GM23338 (cell line): ENCODE measurements around the gene ACTG1. TPM values are rescaled to one million over a fixed set of nuclear protein-coding genes. Genes with fewer than 3 reads are reported as not detected.

ENCODE experiments used
- ATAC-seq: fragments of 200-7000 bp; cut with Tn5 transposase; 3 replicates; pipeline ENCODE4 v1.9.1; 2020
- DNase-seq: peaks from one replicate; pipeline ENCODE4 v3.0.0-alpha.2; 2015; ENCODE audit warnings: low spot score
- H2AFZ ChIP-seq: fragments of 200-600 bp; sonication (generic); 2 replicates; pipeline ENCODE4 v1.8.0; 2016; ENCODE audit warnings: antibody characterized with exemption, mild to moderate bottlenecking, moderate library complexity
- H3F3A ChIP-seq: fragments of 200-600 bp; sonication (generic); replicated peaks from 2 replicates; pipeline ENCODE4 v1.8.0; 2017; ENCODE audit warnings: antibody characterized with exemption, mixed run types, low read depth
- H3K27ac ChIP-seq: fragments of 200-600 bp; sonication (generic); 2 replicates; pipeline ENCODE4 v1.6.1; 2016; ENCODE audit warnings: low read depth
- H3K27me3 ChIP-seq: fragments of 200-600 bp; sonication (generic); 2 replicates; pipeline ENCODE4 v1.8.0; 2016; ENCODE audit warnings: mild to moderate bottlenecking, mixed run types, moderate library complexity; ENCODE audit not compliant: insufficient read depth
- H3K36me3 ChIP-seq: fragments of 200-600 bp; sonication (generic); 2 replicates; pipeline ENCODE4 v1.8.0; 2016; ENCODE audit warnings: mild to moderate bottlenecking; ENCODE audit not compliant: insufficient read depth
- H3K4me1 ChIP-seq: fragments of 200-600 bp; sonication (generic); 2 replicates; pipeline ENCODE4 v1.8.0; 2016; ENCODE audit warnings: mild to moderate bottlenecking, moderate library complexity; ENCODE audit not compliant: insufficient read depth
- H3K4me2 ChIP-seq: fragments of 200-600 bp; sonication (generic); 2 replicates; pipeline ENCODE4 v1.7.1; 2017; ENCODE audit warnings: mixed run types
- H3K4me3 ChIP-seq: fragments of 200-600 bp; sonication (generic); 2 replicates; pipeline ENCODE4 v1.6.1; 2016; ENCODE audit warnings: mixed run types
- H3K79me2 ChIP-seq: fragments of 200-600 bp; sonication (generic); replicated peaks from 2 replicates; pipeline ENCODE4 v1.8.0; 2017; ENCODE audit warnings: mild to moderate bottlenecking; ENCODE audit not compliant: insufficient read depth
- H3K9me2 ChIP-seq: fragments of 200-600 bp; sonication (generic); 2 replicates; pipeline ENCODE4 v1.8.0; 2017; ENCODE audit not compliant: insufficient read depth
- H4K20me1 ChIP-seq: fragments of 200-600 bp; sonication (generic); replicated peaks from 2 replicates; pipeline ENCODE4 v1.8.0; 2017; ENCODE audit warnings: mild to moderate bottlenecking; ENCODE audit not compliant: insufficient read depth
- H3K27ac Mint-ChIP-seq: 2 replicates; pipeline ENCODE4 v1.8.0; 2020; ENCODE audit warnings: inconsistent platforms, mild to moderate bottlenecking, moderate library complexity, mixed read lengths
- H3K27me3 Mint-ChIP-seq: 3 replicates; pipeline ENCODE4 v1.8.0; 2022; ENCODE audit warnings: low read depth, mild to moderate bottlenecking, moderate library complexity, mixed read lengths, inconsistent platforms; ENCODE audit not compliant: insufficient read depth, poor library complexity
- H3K36me3 Mint-ChIP-seq: 3 replicates; pipeline ENCODE4 v1.8.0; 2021; ENCODE audit warnings: low read depth, mild to moderate bottlenecking, inconsistent platforms, moderate library complexity, mixed read lengths
- H3K4me1 Mint-ChIP-seq: 3 replicates; pipeline ENCODE4 v1.8.0; 2020; ENCODE audit warnings: mild to moderate bottlenecking, inconsistent platforms, mixed read lengths
- H3K4me3 Mint-ChIP-seq: 3 replicates; pipeline ENCODE4 v1.8.0; 2021; ENCODE audit warnings: moderate library complexity, mild to moderate bottlenecking, inconsistent platforms, mixed read lengths
- H3K9me3 Mint-ChIP-seq: 3 replicates; pipeline ENCODE4 v1.8.0; 2020; ENCODE audit warnings: moderate library complexity, mild to moderate bottlenecking, inconsistent platforms, mixed read lengths
- JUNB ChIP-seq: IDR thresholded peaks from one replicate; pipeline ENCODE4 v1.6.1; 2016; ENCODE audit warnings: antibody characterized with exemption; ENCODE audit not compliant: unreplicated experiment
- NANOG ChIP-seq: IDR thresholded peaks from 2 replicates; pipeline ENCODE4 v1.6.1; 2016; ENCODE audit warnings: antibody characterized with exemption, borderline replicate concordance
- POLR2AphosphoS5 ChIP-seq: IDR thresholded peaks from 2 replicates; pipeline ENCODE4 v1.6.1; 2016; ENCODE audit warnings: antibody characterized with exemption, low read depth
- STAT1 ChIP-seq: IDR thresholded peaks from one replicate; pipeline ENCODE4 v1.6.1; 2016; ENCODE audit warnings: antibody characterized with exemption; ENCODE audit not compliant: unreplicated experiment
- ZNF114 ChIP-seq: fragments of 250-450 bp; sonication (Bioruptor Pico); IDR thresholded peaks from 2 replicates; pipeline ENCODE4 v1.5.0; 2020; ENCODE audit warnings: mild to moderate bottlenecking, moderate library complexity
- ZNF331 ChIP-seq: fragments of 250-450 bp; sonication (Bioruptor Pico); IDR thresholded peaks from 2 replicates; pipeline ENCODE4 v1.5.0; 2020; ENCODE audit warnings: low read depth, mild to moderate bottlenecking, moderate library complexity
- polyA plus RNA-seq: library from polyadenylated mRNA; unstranded; fragments of >200 nt; fragmentation: Nextera tagmentation; extraction: Ambion mirVana; gene quantifications from 2 replicates; pipeline ENCODE4 v1.2.1, GENCODE V29; 2016
- total RNA-seq: library from RNA; depleted of rRNA; stranded (reverse); fragments of >200 nt; shearing (Covaris generic); gene quantifications from 2 replicates; pipeline ENCODE4 v1.2.3, GENCODE V29; 2014
- TF ChIP-seq, protein P1 (sequence below): IDR thresholded peaks from one replicate; pipeline ENCODE4 v1.6.1; 2018; ENCODE audit warnings: antibody characterized with exemption; ENCODE audit not compliant: unreplicated experiment

ACTG1 gene
- total and polyA plus RNA-seq, 2 experiments from 2014 or later, result 1,867 to 4,739 TPM

DNA sequence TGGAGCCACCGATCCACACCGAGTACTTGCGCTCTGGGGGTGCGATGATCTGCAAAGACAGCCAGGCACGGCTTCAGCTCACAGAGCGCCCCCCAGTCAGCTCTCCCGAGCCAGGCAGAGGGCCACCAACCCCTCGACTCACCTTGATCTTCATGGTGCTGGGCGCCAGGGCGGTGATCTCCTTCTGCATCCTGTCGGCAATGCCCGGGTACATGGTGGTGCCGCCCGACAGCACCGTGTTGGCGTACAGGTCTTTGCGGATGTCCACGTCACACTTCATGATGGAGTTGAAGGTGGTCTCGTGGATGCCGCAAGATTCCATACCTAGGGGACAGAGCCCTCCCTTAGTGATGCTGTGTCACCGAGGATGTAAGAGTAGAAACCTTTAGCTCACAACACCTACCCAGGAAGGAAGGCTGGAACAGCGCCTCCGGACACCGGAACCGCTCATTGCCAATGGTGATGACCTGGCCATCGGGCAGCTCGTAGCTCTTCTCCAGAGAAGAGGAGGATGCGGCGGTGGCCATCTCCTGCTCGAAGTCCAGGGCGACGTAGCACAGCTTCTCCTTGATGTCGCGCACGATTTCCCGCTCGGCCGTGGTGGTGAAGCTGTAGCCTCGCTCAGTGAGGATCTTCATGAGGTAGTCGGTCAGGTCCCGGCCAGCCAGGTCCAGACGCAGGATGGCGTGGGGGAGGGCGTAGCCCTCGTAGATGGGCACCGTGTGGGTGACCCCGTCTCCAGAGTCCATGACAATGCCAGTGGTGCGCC lies 1.6 kb downstream of the ACTG1 start:
- Histone ChIP-seq H3K4me1 (peaks cover 15% of the 10 kb centered on the region), H3K27me3 (no peaks in the 10 kb centered on the region), H3K4me2 (peak overlapping the region; percentile 96), H3K36me3 (peaks cover 36% of the 10 kb centered on the region), H3K79me2 (peaks cover 44% of the 10 kb centered on the region), H4K20me1 (peaks cover 39% of the 10 kb centered on the region), H3K27ac (peak overlapping the region; percentile 69), H3K9me2 (no peaks in the 10 kb centered on the region), H3F3A (peaks cover 53% of the 10 kb centered on the region), H3K4me3 (peak overlapping the region; percentile 97), H2AFZ (no peak overlapping the region)
- Mint-ChIP-seq H3K27ac (peak overlapping the region; percentile 91), H3K4me1 (peaks cover 23% of the 10 kb centered on the region), H3K9me3 (peaks cover 42% of the 10 kb centered on the region), H3K4me3 (peak overlapping the region; percentile 98), H3K27me3 (peaks cover 64% of the 10 kb centered on the region), H3K36me3 (peaks cover 50% of the 10 kb centered on the region)
- ATAC-seq (no peak), DNase-seq (no peak)
- TF ChIP-seq POLR2AphosphoS5 (peak; percentile 65), JUNB (no peak)

DNA sequence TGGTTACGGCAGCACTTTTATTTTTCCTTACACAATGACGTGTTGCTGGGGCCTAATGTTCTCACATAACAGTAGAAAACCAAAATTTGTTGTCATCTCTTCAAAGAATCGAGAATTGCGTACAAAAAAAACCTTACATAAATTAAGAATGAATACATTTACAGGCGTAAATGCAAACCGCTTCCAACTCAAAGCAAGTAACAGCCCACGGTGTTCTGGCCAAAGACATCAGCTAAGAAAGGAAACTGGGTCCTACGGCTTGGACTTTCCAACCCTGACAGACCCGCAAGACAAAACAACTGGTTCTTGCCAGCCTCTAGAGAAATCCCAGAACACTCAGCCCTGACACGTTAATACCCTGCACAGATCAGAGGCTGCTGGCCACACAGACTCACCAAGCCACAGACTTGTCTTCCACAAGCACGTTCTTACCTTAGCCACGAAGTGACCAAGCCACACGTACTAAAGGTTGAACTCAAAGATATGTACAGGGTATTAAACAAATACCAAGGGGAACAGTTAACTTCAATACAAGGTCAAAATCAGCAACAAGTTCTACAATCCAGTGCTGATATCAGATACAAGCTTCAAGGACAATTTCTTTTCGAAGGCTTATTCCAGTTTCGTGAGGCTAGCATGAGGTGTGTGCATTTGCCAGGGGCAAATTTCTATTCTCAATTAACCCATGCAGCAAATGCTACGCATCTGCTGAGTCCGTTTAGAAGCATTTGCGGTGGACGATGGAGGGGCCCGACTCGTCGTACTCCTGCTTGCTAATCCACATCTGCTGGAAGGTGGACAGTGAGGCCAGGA lies 2.4 kb downstream of the ACTG1 start:
- peaks cover 33% of the 10 kb centered on the region for H4K20me1 ChIP-seq
- H3K27ac ChIP-seq, result peak overlapping the region; percentile 80
- TF ChIP-seq STAT1 (no peak), ZNF331 (CRISPR knock-in tag) (no peak), ZNF114 (no peak), POLR2AphosphoS5 (0 out of 2 replicates have a peak, but pooled peaks have one; percentile 25), NANOG (no peak)
- TF ChIP-seq, protein P1, sequence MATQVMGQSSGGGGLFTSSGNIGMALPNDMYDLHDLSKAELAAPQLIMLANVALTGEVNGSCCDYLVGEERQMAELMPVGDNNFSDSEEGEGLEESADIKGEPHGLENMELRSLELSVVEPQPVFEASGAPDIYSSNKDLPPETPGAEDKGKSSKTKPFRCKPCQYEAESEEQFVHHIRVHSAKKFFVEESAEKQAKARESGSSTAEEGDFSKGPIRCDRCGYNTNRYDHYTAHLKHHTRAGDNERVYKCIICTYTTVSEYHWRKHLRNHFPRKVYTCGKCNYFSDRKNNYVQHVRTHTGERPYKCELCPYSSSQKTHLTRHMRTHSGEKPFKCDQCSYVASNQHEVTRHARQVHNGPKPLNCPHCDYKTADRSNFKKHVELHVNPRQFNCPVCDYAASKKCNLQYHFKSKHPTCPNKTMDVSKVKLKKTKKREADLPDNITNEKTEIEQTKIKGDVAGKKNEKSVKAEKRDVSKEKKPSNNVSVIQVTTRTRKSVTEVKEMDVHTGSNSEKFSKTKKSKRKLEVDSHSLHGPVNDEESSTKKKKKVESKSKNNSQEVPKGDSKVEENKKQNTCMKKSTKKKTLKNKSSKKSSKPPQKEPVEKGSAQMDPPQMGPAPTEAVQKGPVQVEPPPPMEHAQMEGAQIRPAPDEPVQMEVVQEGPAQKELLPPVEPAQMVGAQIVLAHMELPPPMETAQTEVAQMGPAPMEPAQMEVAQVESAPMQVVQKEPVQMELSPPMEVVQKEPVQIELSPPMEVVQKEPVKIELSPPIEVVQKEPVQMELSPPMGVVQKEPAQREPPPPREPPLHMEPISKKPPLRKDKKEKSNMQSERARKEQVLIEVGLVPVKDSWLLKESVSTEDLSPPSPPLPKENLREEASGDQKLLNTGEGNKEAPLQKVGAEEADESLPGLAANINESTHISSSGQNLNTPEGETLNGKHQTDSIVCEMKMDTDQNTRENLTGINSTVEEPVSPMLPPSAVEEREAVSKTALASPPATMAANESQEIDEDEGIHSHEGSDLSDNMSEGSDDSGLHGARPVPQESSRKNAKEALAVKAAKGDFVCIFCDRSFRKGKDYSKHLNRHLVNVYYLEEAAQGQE, result no peak
- H3K4me1 Mint-ChIP-seq, result peaks cover 20% of the 10 kb centered on the region
- H3K79me2 ChIP-seq, result peaks cover 36% of the 10 kb centered on the region
- H3K4me2 ChIP-seq, result peak overlapping the region; percentile 96
- H3K9me3 Mint-ChIP-seq, result peaks cover 42% of the 10 kb centered on the region
- peaks cover 36% of the 10 kb centered on the region for H3K36me3 ChIP-seq
- peaks cover 65% of the 10 kb centered on the region for H3K27me3 Mint-ChIP-seq
- peak overlapping the region; percentile 87 for H3K27ac Mint-ChIP-seq
- H3K4me3 ChIP-seq, result peak overlapping the region; percentile 97
- no peaks in the 10 kb centered on the region for H3K27me3 ChIP-seq
- no peak overlapping the region for H2AFZ ChIP-seq
- DNase-seq (no peak), ATAC-seq (no peak)
- H3K36me3 Mint-ChIP-seq, result peaks cover 50% of the 10 kb centered on the region
- peak overlapping the region; percentile 98 for H3K4me3 Mint-ChIP-seq
- peaks cover 9% of the 10 kb centered on the region for H3K4me1 ChIP-seq
- no peaks in the 10 kb centered on the region for H3K9me2 ChIP-seq
- H3F3A ChIP-seq, result peaks cover 50% of the 10 kb centered on the region
